ENCODE measurements around the gene MTOR.
"Not testable (repeated sequence)": the region's sequence is repeated elsewhere in the genome, so short reads cannot be mapped to it uniquely, and the experiment has no call there.

MTOR gene

DNA sequence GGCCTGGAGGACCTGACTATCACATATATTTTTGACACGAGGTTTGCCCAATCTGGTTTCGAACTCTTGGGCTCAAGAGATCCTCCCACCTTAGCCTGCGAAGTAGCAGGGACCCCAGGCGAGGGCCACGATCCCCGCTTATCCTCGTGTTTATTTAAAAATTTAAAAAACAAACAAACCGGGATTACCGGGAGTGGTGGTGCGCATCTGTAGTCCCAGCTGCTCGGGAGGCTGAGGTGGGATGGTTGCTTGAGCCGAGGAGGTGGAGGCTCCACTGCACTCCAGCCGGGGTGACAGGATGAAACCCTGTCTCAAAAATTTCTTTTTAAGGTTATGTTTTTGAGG, 162.2 kb downstream of the MTOR start:
- peaks cover 29% of the 10 kb centered on the region for H3K36me3 Mint-ChIP-seq (ENCODE audit: low read depth)
- H3K9me3 Mint-ChIP-seq, result no peaks in the 10 kb centered on the region
- H3K27ac Mint-ChIP-seq, result no peak overlapping the region
- H3K4me1 Mint-ChIP-seq, result peaks cover 38% of the 10 kb centered on the region
- TF ChIP-seq, protein P1, sequence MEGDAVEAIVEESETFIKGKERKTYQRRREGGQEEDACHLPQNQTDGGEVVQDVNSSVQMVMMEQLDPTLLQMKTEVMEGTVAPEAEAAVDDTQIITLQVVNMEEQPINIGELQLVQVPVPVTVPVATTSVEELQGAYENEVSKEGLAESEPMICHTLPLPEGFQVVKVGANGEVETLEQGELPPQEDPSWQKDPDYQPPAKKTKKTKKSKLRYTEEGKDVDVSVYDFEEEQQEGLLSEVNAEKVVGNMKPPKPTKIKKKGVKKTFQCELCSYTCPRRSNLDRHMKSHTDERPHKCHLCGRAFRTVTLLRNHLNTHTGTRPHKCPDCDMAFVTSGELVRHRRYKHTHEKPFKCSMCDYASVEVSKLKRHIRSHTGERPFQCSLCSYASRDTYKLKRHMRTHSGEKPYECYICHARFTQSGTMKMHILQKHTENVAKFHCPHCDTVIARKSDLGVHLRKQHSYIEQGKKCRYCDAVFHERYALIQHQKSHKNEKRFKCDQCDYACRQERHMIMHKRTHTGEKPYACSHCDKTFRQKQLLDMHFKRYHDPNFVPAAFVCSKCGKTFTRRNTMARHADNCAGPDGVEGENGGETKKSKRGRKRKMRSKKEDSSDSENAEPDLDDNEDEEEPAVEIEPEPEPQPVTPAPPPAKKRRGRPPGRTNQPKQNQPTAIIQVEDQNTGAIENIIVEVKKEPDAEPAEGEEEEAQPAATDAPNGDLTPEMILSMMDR (IDR thresholded peaks at IDR 0.05), result no peak
- H3K4me3 Mint-ChIP-seq, result peak overlapping the region; percentile 98
- H3K27me3 Mint-ChIP-seq (ENCODE audit: low read depth, poor library complexity), result peaks cover 3% of the 10 kb centered on the region
- no peak for DNase-seq

DNA sequence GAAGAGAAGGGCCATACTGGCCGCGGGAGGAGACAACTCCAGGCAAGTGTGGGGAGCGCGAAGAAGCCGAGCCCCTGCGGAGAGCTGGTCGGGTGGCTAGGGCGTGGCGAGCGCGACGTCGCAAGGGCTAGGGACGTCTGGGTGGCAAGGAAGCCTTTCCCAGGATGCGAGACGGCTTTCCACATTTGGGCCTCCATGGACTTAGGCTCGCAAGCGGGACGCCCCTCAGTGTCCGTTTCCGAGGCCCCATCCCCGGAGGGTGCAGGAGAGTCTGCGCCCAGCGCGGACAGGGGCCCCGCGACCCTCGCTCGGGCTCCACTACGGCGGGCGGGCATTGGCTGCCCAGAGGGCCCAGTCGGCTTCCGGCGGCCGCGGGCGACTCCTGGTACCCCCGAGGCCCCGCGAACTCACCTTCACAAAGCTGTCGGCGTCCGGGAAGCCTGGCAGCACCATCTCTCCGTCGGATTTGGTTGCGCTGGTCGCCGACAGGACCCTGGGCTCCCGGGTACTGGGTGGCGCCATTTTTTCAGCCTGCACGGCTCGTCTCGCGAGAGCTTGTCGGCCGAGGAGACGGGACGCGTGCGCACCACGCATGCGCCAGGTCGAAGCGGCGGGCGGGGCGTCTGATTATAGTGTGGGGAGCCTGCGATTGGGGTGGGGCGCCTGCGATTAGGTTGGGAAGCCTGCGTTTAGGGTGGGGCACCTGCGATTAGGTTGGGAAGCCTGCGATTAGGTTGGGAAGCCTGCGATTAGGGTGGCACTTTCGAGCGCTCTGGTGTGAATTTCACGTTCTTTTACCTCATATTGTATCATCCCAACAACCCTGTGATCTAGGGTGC, 162.8 kb downstream of the MTOR start, which contains the start of gene EXOSC10:
Gene EXOSC10 (minus strand): TSS at position 560 of the 839 bp plus-strand sequence. CDS start 38 bp downstream, at position 522.
- Mint-ChIP-seq H3K36me3 (ENCODE audit: low read depth) (peaks cover 33% of the 10 kb centered on the region), H3K9me3 (no peaks in the 10 kb centered on the region), H3K4me1 (peaks cover 32% of the 10 kb centered on the region), H3K4me3 (peak within 1 kb of the TSS; percentile 98), H3K27ac (peak within 1 kb of the TSS; percentile 94), H3K27me3 (ENCODE audit: low read depth, poor library complexity) (peaks cover 3% of the 10 kb centered on the region)
- peak; percentile 95 for DNase-seq
- TF ChIP-seq, protein P1 (IDR thresholded peaks at IDR 0.05), result no peak

DNA sequence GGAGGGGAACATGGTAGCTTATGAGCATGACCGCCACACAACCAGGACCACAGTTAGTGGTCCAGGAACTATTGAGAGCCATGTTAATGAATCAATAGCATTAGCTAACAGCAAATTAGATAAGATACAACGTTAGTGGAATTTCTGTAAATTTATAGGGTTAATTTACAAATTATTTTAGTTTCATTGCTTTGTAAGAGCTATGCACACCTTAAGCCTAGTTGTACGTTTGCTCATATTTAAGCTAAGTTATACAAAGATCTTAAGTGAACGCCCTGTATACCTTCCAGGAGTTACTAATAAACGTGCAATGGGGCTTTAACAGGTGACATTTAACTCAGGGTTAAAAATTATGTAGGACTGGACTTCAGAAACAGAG, 163.4 kb downstream of the MTOR start:
- peak overlapping the region; percentile 91 for H3K27ac Mint-ChIP-seq
- no peaks in the 10 kb centered on the region for H3K9me3 Mint-ChIP-seq
- TF ChIP-seq, protein P1 (IDR thresholded peaks at IDR 0.05), result no peak
- peaks cover 30% of the 10 kb centered on the region for H3K4me1 Mint-ChIP-seq
- peaks cover 3% of the 10 kb centered on the region for H3K27me3 Mint-ChIP-seq (ENCODE audit: low read depth, poor library complexity)
- DNase-seq, result no peak
- peaks cover 35% of the 10 kb centered on the region for H3K36me3 Mint-ChIP-seq (ENCODE audit: low read depth)
- H3K4me3 Mint-ChIP-seq, result peak overlapping the region; percentile 98

DNA sequence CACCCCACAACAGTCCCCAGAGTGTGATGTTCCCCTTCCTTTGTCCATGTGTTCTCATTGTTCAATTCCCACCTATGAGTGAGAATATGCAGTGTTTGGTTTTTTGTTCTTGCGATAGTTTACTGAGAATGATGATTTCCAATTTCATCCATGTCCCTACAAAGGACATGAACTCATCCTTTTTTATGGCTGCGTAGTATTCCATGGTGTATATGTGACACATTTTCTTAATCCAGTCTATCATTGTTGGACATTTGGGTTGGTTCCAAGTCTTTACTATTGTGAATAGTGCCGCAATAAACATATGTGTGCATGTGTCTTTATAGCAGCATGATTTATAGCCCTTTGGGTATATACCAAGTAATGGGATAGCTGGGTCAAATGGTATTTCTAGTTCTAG, 178.6 kb downstream of the MTOR start:
- H3K4me3 Mint-ChIP-seq; DNase-seq; H3K27ac Mint-ChIP-seq; H3K9me3 Mint-ChIP-seq; H3K4me1 Mint-ChIP-seq; H3K27me3 Mint-ChIP-seq (ENCODE audit: low read depth, poor library complexity): not testable (repeated sequence)
- H3K36me3 Mint-ChIP-seq (ENCODE audit: low read depth), result peaks cover 75% of the 10 kb centered on the region

DNA sequence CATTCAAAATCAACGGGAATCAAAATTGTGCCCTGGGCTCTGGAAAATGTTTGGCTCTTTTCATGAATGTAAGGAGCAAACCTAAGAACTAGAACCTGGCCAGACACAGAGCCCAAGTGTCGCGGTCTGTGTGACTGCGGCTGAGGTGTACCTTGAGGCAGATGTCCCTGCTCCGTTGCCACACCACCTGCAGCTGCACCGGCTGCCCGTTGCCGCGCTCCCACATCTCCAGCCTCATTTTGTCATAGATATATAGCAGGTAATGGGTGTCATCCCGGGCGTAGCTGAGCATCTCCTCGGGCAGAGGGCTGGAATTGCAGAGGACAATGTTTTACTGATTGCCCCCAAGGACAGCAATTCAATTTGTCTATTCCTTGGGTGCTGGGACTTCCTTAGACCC, 181.4 kb downstream of the MTOR start:
- Mint-ChIP-seq H3K27me3 (ENCODE audit: low read depth, poor library complexity) (peaks cover 2% of the 10 kb centered on the region), H3K36me3 (ENCODE audit: low read depth) (peaks cover 67% of the 10 kb centered on the region), H3K27ac (no peak overlapping the region), H3K9me3 (no peaks in the 10 kb centered on the region), H3K4me3 (no peak overlapping the region), H3K4me1 (no peaks in the 10 kb centered on the region)
- TF ChIP-seq, protein P1 (IDR thresholded peaks at IDR 0.05), result no peak
- no peak for DNase-seq

DNA sequence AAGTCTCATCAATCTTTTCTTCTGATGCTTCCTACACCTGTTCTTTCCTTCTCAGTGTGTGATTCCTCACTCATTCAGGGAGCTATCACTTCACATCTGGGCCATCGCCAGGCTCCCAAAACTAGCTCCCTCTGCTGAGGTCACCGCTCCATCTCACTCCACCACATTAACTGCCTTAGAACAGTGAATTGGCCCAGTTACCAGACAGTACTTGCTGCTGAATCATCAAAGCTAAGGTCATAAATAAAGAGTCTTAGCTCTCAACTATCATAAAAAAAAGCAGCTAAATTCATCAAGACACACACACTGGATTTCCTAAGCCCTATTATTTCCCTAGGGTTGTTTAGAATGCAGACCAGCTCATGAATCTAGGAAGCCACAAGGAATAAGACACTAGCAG, 183.7 kb downstream of the MTOR start:
- Mint-ChIP-seq H3K27ac (peak overlapping the region; percentile 87), H3K4me1 (no peaks in the 10 kb centered on the region), H3K27me3 (ENCODE audit: low read depth, poor library complexity) (peaks cover 2% of the 10 kb centered on the region), H3K36me3 (ENCODE audit: low read depth) (peaks cover 59% of the 10 kb centered on the region), H3K4me3 (no peak overlapping the region), H3K9me3 (no peaks in the 10 kb centered on the region)
- TF ChIP-seq, protein P1 (IDR thresholded peaks at IDR 0.05), result no peak
- no peak for DNase-seq

DNA sequence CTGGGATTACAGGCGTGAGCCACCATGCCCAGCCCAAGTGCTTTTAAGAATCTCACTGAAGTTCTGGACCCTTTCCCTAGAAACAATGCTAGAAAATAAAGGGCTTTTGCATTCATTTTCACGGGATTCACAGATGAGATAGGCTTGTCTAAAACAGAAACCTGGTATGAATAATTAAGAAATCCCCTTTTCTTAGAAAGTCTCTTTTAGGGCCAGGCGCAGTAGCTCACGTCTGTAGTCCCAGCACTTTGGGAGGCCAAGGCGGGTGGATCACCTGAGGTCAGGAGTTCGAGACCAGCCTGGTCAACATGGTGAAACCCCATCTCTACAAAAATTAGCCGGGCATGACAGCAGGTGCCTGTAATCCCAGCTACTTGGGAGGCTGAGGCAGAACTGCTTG, 189.0 kb downstream of the MTOR start:
- not testable (repeated sequence) for DNase-seq; H3K27ac Mint-ChIP-seq; H3K4me3 Mint-ChIP-seq; H3K27me3 Mint-ChIP-seq (ENCODE audit: low read depth, poor library complexity); H3K9me3 Mint-ChIP-seq; H3K4me1 Mint-ChIP-seq
- H3K36me3 Mint-ChIP-seq (ENCODE audit: low read depth), result peaks cover 70% of the 10 kb centered on the region
